MM.1S (cell line): Measurements from ENCODE around the gene FUT2.

Source experiments
- CTCF ChIP-seq: fragments of 300-600 bp; sonication (generic); IDR thresholded peaks from 2 replicates; pipeline ENCODE4 v1.5.1; 2016; ENCODE audit warnings: antibody characterized with exemption, low read length, mixed read lengths
- EZH2 ChIP-seq: fragments of 300-600 bp; sonication (generic); optimal IDR thresholded peaks from 2 replicates; pipeline ENCODE3; 2017; ENCODE audit warnings: low read depth, mild to moderate bottlenecking, antibody characterized with exemption, low read length, mixed read lengths
- EZH2phosphoT487 ChIP-seq: fragments of 300-600 bp; sonication (generic); IDR thresholded peaks from 2 replicates; pipeline ENCODE4 v1.6.1; 2018; ENCODE audit warnings: antibody characterized with exemption, low read length

- no peak for TF ChIP-seq CTCF
- TF ChIP-seq EZH2phosphoT487: no peak
- no peak for TF ChIP-seq EZH2
Observed at GRCh38 chr19:48680436-48681126, 15.2 kb upstream of the FUT2 start.
